HG02943 (cell line): ENCODE data around the gene TOPORS.

Experiments used
- ATAC-seq: cut with Tn5 transposase; IDR thresholded peaks from one replicate; pipeline ENCODE4 v1.9.1; 2021; ENCODE audit warnings: mild to moderate bottlenecking, low read depth, moderate library complexity; ENCODE audit not compliant: unreplicated experiment

The TOPORS gene

DNA sequence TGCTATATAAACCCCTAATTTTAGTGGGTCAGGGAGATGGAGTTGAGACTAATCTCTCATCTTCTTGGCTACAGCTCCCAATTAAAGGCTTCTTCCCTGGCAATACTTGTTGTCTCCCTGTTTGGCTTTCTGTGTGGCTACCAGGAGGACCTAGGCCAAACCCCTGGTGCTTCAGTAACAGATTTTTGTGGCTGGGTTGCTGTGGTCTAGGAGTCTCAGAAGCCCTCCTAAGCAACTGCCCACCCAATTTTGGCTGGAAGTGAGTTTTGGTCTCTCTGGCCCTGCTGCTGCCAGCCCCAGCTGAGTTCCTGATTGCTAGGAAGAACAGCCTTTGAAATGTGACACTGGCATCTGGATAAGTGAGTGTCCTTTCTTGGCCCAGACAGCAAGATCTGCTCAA is 36.1 kb downstream of the TOPORS start:
- ATAC-seq = no peak

DNA sequence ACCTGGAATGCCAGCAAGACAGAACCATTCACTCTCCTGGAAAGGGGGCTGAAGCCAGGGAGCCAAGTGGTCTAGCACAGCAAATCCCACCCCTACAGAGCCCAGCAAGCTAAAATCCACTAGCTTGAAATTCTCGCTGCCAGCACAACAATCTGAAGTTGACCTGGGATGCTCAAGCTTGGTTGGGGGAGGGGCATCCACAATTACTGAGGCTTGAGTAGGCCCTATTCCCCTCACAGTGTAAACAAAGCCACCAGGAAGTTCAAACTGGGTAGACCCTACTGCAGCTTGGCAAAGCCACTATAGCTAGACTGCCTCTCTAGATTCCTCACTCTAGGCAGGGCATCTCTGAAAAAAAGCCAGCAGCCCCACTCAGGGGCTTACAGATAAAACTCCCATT is 43.7 kb downstream of the TOPORS start:
- ATAC-seq = no peak

DNA sequence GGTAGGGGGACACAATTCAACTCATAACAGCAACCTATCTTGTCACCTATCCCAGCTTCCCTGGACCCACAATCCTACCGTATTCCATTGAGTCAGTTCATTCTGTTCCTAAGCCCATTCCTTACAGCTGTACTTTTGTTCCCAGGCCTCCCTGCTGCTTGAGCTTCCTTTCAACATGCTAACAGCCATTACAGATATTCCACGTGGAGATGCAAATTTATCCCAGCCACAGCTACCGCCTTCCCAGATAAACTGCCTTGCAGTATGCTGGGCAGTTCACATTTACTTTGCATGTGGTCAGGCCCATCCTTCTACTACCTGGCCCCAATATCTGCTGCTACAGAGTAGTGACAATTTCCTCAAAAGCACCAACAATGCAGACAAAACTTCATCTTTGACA is 49.4 kb downstream of the TOPORS start:
- ATAC-seq = no peak

DNA sequence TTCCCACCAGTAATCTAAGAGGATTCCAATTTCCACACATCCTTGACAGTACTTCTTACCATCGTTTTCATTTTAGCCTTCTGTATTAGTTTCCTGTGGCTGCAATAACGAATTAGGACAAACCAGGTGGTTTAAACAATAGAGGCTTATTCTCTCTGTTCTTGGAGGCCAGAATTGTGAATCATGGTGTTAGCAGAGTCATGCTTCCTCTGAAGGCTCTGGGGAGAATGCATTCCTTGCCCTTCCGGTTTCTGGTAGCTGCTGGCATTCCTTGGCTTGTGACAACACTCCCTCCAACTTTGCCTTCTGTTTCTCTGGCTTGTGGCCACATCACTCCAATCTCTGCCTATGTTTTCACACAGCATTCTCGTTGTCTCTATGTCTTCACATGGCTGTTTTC is 49.9 kb downstream of the TOPORS start:
- ATAC-seq = no peak

GRCh38 chr9:32501868-32502267 is 50.5 kb downstream of the TOPORS start:
- ATAC-seq = no peak

GRCh38 chr9:32500768-32501167 is 51.6 kb downstream of the TOPORS start:
- no peak for ATAC-seq

GRCh38 chr9:32497921-32498320 is 54.5 kb downstream of the TOPORS start:
- ATAC-seq = no peak

DNA sequence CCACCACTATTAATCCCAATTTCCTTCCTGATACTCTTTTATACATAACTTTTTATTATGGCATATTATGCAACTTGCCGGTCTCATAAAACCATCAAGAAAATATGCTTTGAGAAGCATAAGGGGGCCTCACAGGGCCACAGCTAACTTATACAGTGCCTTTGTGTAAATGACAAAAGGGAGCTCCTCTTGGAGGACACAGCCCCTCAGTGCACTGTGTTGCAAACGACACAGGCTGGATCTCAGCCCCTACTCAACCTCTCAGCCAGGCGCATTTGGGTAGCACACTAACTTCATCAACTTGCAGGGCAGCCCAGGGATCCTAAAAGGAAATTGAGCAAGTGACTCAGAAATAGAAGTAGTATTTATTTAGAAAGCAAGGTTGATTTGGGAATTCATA is 61.8 kb downstream of the TOPORS start:
- no peak for ATAC-seq
